ENCODE results near the gene NCF4.

The NCF4 gene

DNA sequence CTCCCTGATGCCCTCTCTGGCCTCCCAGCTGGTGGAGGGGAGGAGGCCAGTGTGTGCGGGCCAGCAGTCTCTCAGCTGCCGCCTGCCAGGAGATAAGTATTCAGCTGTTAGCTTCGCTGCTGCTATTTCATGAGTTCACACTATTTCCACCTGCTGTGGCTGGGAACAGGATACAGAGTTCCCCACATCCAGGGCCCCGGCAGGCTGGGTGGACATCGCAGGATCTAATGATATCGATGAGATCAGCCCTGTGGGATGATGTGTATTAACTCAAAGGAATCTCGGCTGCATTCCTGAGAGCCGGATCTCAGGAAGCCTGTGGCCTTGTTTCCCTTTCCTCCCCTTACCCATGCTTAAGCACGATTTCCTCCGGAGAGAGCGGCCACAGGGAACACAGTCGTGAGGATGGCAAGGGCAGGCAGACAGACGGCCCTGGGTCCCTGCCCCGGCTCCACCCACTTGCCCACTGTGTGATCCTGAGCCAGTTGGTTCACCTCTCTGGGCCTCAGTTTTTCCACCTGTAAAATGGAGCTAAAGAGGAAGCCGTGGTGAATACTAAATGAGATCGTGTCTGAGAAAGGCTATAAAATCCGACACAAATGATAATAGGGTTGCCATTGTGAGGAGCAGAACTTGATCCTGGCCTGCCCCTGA is 37.5 kb upstream of the NCF4 start:
- Histone ChIP-seq H3K9ac (ENCODE audit: low read length) (no peak overlapping the region), H3K4me3 (ENCODE audit: low read length) (no peak overlapping the region), H3K9me3 (ENCODE audit: control insufficient read depth, low read depth, low read length) (no peaks in the 10 kb centered on the region), H3K36me3 (ENCODE audit: control insufficient read depth, low read depth, low read length) (no peaks in the 10 kb centered on the region), H3K27me3 (ENCODE audit: control insufficient read depth, insufficient read depth, low read length) (peaks cover 6% of the 10 kb centered on the region), H3K4me1 (ENCODE audit: control insufficient read depth, low read depth, low read length) (peaks cover 6% of the 10 kb centered on the region), H3K27ac (ENCODE audit: low read length) (no peak overlapping the region)

DNA sequence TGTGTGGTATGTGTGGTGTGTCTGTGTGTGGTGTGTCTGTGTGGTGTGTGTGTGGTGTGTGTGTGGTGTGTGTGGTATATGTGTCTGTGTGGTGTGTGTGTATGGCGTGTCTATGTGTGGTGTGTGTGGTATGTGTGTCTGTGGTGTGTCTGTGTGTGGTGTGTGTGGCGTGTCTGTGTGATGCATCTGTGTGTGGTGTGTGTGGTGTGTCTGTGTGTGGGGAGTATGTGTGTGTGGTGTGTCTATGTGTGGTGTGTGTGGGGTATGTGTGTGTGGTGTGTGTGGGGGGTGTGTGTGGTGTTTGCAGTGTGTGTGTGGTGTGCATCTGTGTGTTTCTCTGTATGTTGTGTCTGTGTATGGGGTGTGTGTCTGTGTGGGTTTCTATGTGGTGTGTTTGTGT is 36.2 kb upstream of the NCF4 start:
- Histone ChIP-seq H3K4me3 (ENCODE audit: low read length) (no peak overlapping the region), H3K4me1 (ENCODE audit: control insufficient read depth, low read depth, low read length) (peaks cover 6% of the 10 kb centered on the region), H3K9me3 (ENCODE audit: control insufficient read depth, low read depth, low read length) (no peaks in the 10 kb centered on the region), H3K9ac (ENCODE audit: low read length) (no peak overlapping the region), H3K27ac (ENCODE audit: low read length) (no peak overlapping the region), H3K36me3 (ENCODE audit: control insufficient read depth, low read depth, low read length) (no peaks in the 10 kb centered on the region), H3K27me3 (ENCODE audit: control insufficient read depth, insufficient read depth, low read length) (no peaks in the 10 kb centered on the region)

GRCh38 chr22:36826262-36826661 is 34.5 kb upstream of the NCF4 start:
- Histone ChIP-seq H3K9me3 (ENCODE audit: control insufficient read depth, low read depth, low read length) (no peaks in the 10 kb centered on the region), H3K4me3 (ENCODE audit: low read length) (no peak overlapping the region), H3K36me3 (ENCODE audit: control insufficient read depth, low read depth, low read length) (no peaks in the 10 kb centered on the region), H3K4me1 (ENCODE audit: control insufficient read depth, low read depth, low read length) (peaks cover 6% of the 10 kb centered on the region), H3K9ac (ENCODE audit: low read length) (no peak overlapping the region), H3K27me3 (ENCODE audit: control insufficient read depth, insufficient read depth, low read length) (no peaks in the 10 kb centered on the region), H3K27ac (ENCODE audit: low read length) (no peak overlapping the region)

DNA sequence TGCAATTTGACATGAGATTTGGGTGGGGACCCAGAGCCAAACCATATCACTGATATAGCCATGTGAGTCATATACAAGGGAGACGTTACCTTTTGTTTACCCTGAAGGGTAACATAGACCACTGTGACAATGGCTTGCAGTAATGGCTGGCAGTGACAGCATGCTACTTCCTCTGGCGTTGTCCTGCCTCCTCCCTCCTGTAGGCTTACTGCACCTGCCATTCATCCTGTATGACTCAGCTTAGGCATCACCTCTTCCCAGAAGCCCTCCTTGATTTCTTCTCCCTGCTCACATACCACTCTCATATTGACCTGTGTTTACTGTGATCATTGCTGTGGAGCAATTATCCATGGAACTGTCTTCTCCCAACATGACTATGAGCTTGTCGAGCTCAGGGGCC is 32.0 kb upstream of the NCF4 start:
- Histone ChIP-seq H3K4me1 (ENCODE audit: control insufficient read depth, low read depth, low read length) (no peaks in the 10 kb centered on the region), H3K36me3 (ENCODE audit: control insufficient read depth, low read depth, low read length) (no peaks in the 10 kb centered on the region), H3K9ac (ENCODE audit: low read length) (no peak overlapping the region), H3K4me3 (ENCODE audit: low read length) (no peak overlapping the region), H3K27ac (ENCODE audit: low read length) (no peak overlapping the region), H3K27me3 (ENCODE audit: control insufficient read depth, insufficient read depth, low read length) (no peaks in the 10 kb centered on the region), H3K9me3 (ENCODE audit: control insufficient read depth, low read depth, low read length) (no peaks in the 10 kb centered on the region)

GRCh38 chr22:36829370-36830002 is 31.3 kb upstream of the NCF4 start:
- H3K4me1 ChIP-seq (ENCODE audit: control insufficient read depth, low read depth, low read length) = no peaks in the 10 kb centered on the region
- no peak overlapping the region for H3K27ac ChIP-seq (ENCODE audit: low read length)
- H3K36me3 ChIP-seq (ENCODE audit: control insufficient read depth, low read depth, low read length) = no peaks in the 10 kb centered on the region
- H3K27me3 ChIP-seq (ENCODE audit: control insufficient read depth, insufficient read depth, low read length) = no peaks in the 10 kb centered on the region
- no peaks in the 10 kb centered on the region for H3K9me3 ChIP-seq (ENCODE audit: control insufficient read depth, low read depth, low read length)
- H3K4me3 ChIP-seq (ENCODE audit: low read length) = no peak overlapping the region
- no peak overlapping the region for H3K9ac ChIP-seq (ENCODE audit: low read length)

GRCh38 chr22:36830601-36831000 is 30.2 kb upstream of the NCF4 start:
- H3K4me1 ChIP-seq (ENCODE audit: control insufficient read depth, low read depth, low read length) = no peaks in the 10 kb centered on the region
- no peaks in the 10 kb centered on the region for H3K36me3 ChIP-seq (ENCODE audit: control insufficient read depth, low read depth, low read length)
- H3K9me3 ChIP-seq (ENCODE audit: control insufficient read depth, low read depth, low read length) = no peaks in the 10 kb centered on the region
- no peak overlapping the region for H3K9ac ChIP-seq (ENCODE audit: low read length)
- H3K27ac ChIP-seq (ENCODE audit: low read length) = no peak overlapping the region
- no peak overlapping the region for H3K4me3 ChIP-seq (ENCODE audit: low read length)
- no peaks in the 10 kb centered on the region for H3K27me3 ChIP-seq (ENCODE audit: control insufficient read depth, insufficient read depth, low read length)

DNA sequence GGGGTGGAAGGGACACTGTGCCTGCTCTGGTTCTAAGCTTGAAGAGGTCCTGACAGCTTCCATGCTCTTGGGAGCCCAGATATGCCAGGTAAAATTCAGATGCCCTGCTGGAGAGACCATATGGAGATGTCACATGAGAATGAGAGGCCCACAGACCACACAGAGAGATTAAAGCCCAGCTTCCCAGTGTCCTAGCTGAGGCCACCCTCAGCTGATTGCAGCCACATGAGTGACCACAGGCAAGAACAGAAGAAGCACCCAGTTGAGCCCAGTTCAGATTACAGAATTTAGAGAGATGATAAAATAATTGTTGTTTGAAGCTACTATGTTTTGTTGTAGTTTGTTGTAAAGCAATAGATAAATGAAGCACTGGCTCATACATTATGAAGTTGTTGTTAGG is 29.6 kb upstream of the NCF4 start:
- Histone ChIP-seq H3K9me3 (ENCODE audit: control insufficient read depth, low read depth, low read length) (no peaks in the 10 kb centered on the region), H3K27me3 (ENCODE audit: control insufficient read depth, insufficient read depth, low read length) (no peaks in the 10 kb centered on the region), H3K36me3 (ENCODE audit: control insufficient read depth, low read depth, low read length) (no peaks in the 10 kb centered on the region), H3K27ac (ENCODE audit: low read length) (no peak overlapping the region), H3K9ac (ENCODE audit: low read length) (no peak overlapping the region), H3K4me3 (ENCODE audit: low read length) (no peak overlapping the region), H3K4me1 (ENCODE audit: control insufficient read depth, low read depth, low read length) (no peaks in the 10 kb centered on the region)

DNA sequence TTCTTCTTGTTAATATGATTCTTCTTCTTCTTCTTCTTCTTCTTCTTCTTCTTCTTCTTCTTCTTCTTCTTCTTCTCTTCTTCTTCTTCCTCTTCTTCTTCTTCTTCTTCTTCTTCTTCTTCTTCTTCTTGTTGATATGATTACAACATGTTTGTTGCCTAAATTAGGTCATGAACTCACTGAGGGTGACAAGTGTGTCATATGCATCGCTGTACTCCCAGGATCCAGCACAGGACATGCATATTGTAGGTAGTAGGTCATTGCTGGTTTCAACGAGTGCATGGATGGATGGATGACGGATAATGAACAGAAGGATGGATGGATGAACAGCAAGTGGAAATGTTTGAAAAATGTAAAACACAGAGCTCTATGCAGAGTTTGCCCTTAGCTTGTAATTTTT is 29.1 kb upstream of the NCF4 start:
- Histone ChIP-seq H3K9me3 (ENCODE audit: control insufficient read depth, low read depth, low read length) (no peaks in the 10 kb centered on the region), H3K4me1 (ENCODE audit: control insufficient read depth, low read depth, low read length) (no peaks in the 10 kb centered on the region), H3K27ac (ENCODE audit: low read length) (no peak overlapping the region), H3K9ac (ENCODE audit: low read length) (no peak overlapping the region), H3K36me3 (ENCODE audit: control insufficient read depth, low read depth, low read length) (no peaks in the 10 kb centered on the region), H3K4me3 (ENCODE audit: low read length) (no peak overlapping the region), H3K27me3 (ENCODE audit: control insufficient read depth, insufficient read depth, low read length) (no peaks in the 10 kb centered on the region)

DNA sequence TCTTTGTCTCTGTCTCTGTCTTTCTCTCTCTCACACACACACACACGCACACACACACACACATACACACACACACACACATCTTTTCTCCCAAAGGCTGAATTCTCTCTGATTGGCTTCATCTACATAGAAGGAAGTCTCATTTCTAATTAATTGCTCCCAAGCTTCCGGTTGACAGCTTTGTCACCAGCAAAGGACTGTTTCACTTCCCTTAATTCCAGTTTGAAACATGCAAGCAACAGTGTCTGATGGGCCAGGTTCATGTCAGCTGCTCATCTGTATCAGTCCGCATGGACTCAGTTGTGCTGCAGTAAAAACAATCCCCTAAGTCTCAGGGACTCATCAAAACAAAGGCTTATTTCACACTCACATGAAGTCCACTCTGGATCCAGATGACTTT is 27.7 kb upstream of the NCF4 start:
- Histone ChIP-seq H3K4me3 (ENCODE audit: low read length) (no peak overlapping the region), H3K4me1 (ENCODE audit: control insufficient read depth, low read depth, low read length) (no peaks in the 10 kb centered on the region), H3K9me3 (ENCODE audit: control insufficient read depth, low read depth, low read length) (no peaks in the 10 kb centered on the region), H3K9ac (ENCODE audit: low read length) (no peak overlapping the region), H3K27ac (ENCODE audit: low read length) (no peak overlapping the region), H3K36me3 (ENCODE audit: control insufficient read depth, low read depth, low read length) (no peaks in the 10 kb centered on the region), H3K27me3 (ENCODE audit: control insufficient read depth, insufficient read depth, low read length) (no peaks in the 10 kb centered on the region)

- H3K27ac ChIP-seq (ENCODE audit: low read length) = no peak overlapping the region
- H3K27me3 ChIP-seq (ENCODE audit: control insufficient read depth, insufficient read depth, low read length) = no peaks in the 10 kb centered on the region
- no peaks in the 10 kb centered on the region for H3K36me3 ChIP-seq (ENCODE audit: control insufficient read depth, low read depth, low read length)
- no peak overlapping the region for H3K9ac ChIP-seq (ENCODE audit: low read length)
- H3K4me1 ChIP-seq (ENCODE audit: control insufficient read depth, low read depth, low read length) = no peaks in the 10 kb centered on the region
- no peak overlapping the region for H3K4me3 ChIP-seq (ENCODE audit: low read length)
- H3K9me3 ChIP-seq (ENCODE audit: control insufficient read depth, low read depth, low read length) = no peaks in the 10 kb centered on the region
These were observed 24.9 kb upstream of the NCF4 start for GRCh38 chr22:36835903-36836302.

DNA sequence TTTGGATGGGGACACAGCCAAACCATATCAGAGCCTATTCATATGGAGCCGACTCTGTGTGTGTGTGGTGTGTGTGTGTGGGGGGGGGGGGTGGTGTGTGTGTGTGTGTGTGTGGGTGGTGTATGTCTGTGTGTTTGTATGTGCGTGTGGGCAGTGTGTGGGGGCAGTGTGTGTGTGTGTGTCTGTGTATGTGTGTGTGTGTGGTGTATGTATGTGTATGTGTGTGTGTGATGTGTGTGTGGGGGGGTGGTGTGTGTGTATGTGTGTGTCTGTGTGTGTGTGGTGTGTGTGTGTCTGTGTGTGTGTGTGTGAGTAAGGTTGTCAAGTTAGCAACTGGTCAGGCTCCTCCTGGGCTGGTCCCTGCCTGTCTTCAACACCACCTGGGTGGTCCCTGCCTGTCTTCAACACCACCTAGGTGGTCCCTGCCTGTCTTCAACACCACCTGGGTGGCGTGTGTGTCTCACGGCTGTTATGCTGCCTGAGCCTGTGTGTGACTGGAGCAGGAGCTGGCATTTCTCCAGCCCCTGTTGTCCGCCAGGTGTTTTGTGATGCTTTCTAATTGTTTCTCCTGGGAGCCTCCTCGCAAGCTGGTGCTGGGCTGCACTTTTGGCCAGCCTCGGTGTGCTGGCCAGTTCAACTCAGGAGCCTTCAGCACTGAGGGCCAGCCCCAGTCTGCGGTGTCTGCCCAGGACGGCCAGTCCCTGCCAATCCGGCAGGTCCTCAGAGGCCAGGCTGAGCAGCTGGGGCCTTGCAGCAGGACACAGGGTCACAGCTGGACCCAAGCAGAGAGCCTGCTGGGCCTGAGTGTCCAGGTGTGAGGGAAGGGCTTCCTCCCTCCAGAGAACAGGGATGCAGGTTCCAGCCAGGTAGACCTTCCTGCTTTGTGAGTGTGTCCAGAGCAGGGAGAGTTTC is 22.4 kb upstream of the NCF4 start:
- H3K9ac ChIP-seq (ENCODE audit: low read length) = no peak overlapping the region
- no peaks in the 10 kb centered on the region for H3K4me1 ChIP-seq (ENCODE audit: control insufficient read depth, low read depth, low read length)

More for the DNA sequence above, 22.4 kb upstream of the NCF4 start:
- H3K27ac ChIP-seq (ENCODE audit: low read length) = no peak overlapping the region
- H3K4me3 ChIP-seq (ENCODE audit: low read length) = no peak overlapping the region
- no peaks in the 10 kb centered on the region for H3K9me3 ChIP-seq (ENCODE audit: control insufficient read depth, low read depth, low read length)
- H3K36me3 ChIP-seq (ENCODE audit: control insufficient read depth, low read depth, low read length) = no peaks in the 10 kb centered on the region
- H3K27me3 ChIP-seq (ENCODE audit: control insufficient read depth, insufficient read depth, low read length) = no peaks in the 10 kb centered on the region

Data from iPS-18a (cell line).